Neural cell (in vitro differentiated cells): ENCODE results near the gene AOAH. TPM values are rescaled to one million over a fixed set of nuclear protein-coding genes. Genes with fewer than 3 reads are reported as not detected.

Experiments used
- H2AFZ ChIP-seq: fragments of 200-600, 300-800 bp; sonication (generic), shearing (Covaris generic); 2 replicates; pipeline ENCODE4 v1.6.0; 2014; ENCODE audit warnings: low read depth, mild to moderate bottlenecking, antibody characterized with exemption, low read length, moderate library complexity
- H3F3A ChIP-seq: fragments of 200-600 bp; shearing (Covaris generic); 2 replicates; pipeline ENCODE4 v1.6.1; 2016; ENCODE audit warnings: mild to moderate bottlenecking, moderate library complexity, mixed read lengths, antibody characterized with exemption, low read length; ENCODE audit not compliant: insufficient read depth, poor library complexity, severe bottlenecking
- H3K27ac ChIP-seq: fragments of 200-600, 300-800 bp; sonication (generic), shearing (Covaris generic); 2 replicates; pipeline ENCODE4 v1.5.1; 2014; ENCODE audit warnings: mild to moderate bottlenecking, low read length, moderate library complexity
- H3K27me3 ChIP-seq: fragments of 300-800, 200-600 bp; sonication (generic), shearing (Covaris generic); 2 replicates; pipeline ENCODE4 v1.6.0; 2014; ENCODE audit warnings: mild to moderate bottlenecking, low read depth, low read length, moderate library complexity; ENCODE audit not compliant: insufficient read depth
- H3K36me3 ChIP-seq: fragments of 300-800, 200-600 bp; sonication (generic), shearing (Covaris generic); 2 replicates; pipeline ENCODE4 v1.5.1; 2014; ENCODE audit warnings: mild to moderate bottlenecking, antibody characterized with exemption, low read length, moderate library complexity; ENCODE audit not compliant: insufficient read depth
- H3K4me2 ChIP-seq: fragments of 300-800, 200-600 bp; sonication (generic), shearing (Covaris generic); 2 replicates; pipeline ENCODE4 v1.6.0; 2014; ENCODE audit warnings: mild to moderate bottlenecking, low read length
- H3K4me3 ChIP-seq: fragments of 300-800, 200-600 bp; sonication (generic), shearing (Covaris generic); 2 replicates; pipeline ENCODE4 v1.5.1; 2014; ENCODE audit warnings: mild to moderate bottlenecking, low read length, moderate library complexity
- H3K79me2 ChIP-seq: fragments of 200-600 bp; shearing (Covaris generic); replicated peaks from 2 replicates; pipeline ENCODE4 v1.6.0; 2014; ENCODE audit warnings: mild to moderate bottlenecking, low read length, moderate library complexity; ENCODE audit not compliant: insufficient read depth
- H3K9ac ChIP-seq: fragments of 300-800, 200-600 bp; sonication (generic), shearing (Covaris generic); 2 replicates; pipeline ENCODE4 v1.6.1; 2016; ENCODE audit warnings: mild to moderate bottlenecking, low read length, mixed read lengths
- H3K9me2 ChIP-seq: fragments of 200-600 bp; shearing (Covaris generic); 2 replicates; pipeline ENCODE4 v1.6.1; 2016; ENCODE audit warnings: mild to moderate bottlenecking, low read length, mixed read lengths; ENCODE audit not compliant: insufficient read depth
- H3K9me3 ChIP-seq: fragments of 200-600, 300-800 bp; sonication (generic), shearing (Covaris generic); 2 replicates; pipeline ENCODE4 v1.6.1; 2016; ENCODE audit warnings: mild to moderate bottlenecking, mixed run types, low read length, moderate library complexity, mixed read lengths
- H4K20me1 ChIP-seq: fragments of 200-600 bp; shearing (Covaris generic); 2 replicates; pipeline ENCODE4 v1.6.1; 2016; ENCODE audit warnings: mild to moderate bottlenecking, mixed run types; ENCODE audit not compliant: insufficient read depth
- EP300 ChIP-seq: fragments of 450-650 bp; conservative IDR thresholded peaks from 2 replicates; pipeline ENCODE4 v1.6.1; 2014; ENCODE audit warnings: antibody characterized with exemption, mild to moderate bottlenecking, moderate library complexity; ENCODE audit not compliant: poor library complexity, severe bottlenecking
- EZH2 ChIP-seq: fragments of 200-600, 300-800 bp; shearing (Covaris generic), sonication (generic); IDR thresholded peaks from 2 replicates; pipeline ENCODE4 v1.6.1; 2014; ENCODE audit warnings: antibody characterized with exemption, low read length, borderline replicate concordance, mild to moderate bottlenecking; ENCODE audit not compliant: insufficient read depth, poor library complexity, severe bottlenecking
- MXI1 ChIP-seq: fragments of 450-650 bp; conservative IDR thresholded peaks from 2 replicates; pipeline ENCODE4 v1.6.1; 2014; ENCODE audit warnings: antibody characterized with exemption, mild to moderate bottlenecking; ENCODE audit not compliant: poor library complexity, severe bottlenecking
- POLR2AphosphoS5 ChIP-seq: IDR thresholded peaks from 2 replicates; pipeline ENCODE4 v1.6.1; 2012
- RAD21 ChIP-seq: fragments of 450-650 bp; conservative IDR thresholded peaks from 2 replicates; pipeline ENCODE4 v1.6.1; 2014; ENCODE audit warnings: antibody characterized with exemption, mild to moderate bottlenecking, moderate library complexity
- SMC3 ChIP-seq: fragments of 450-650 bp; conservative IDR thresholded peaks from 2 replicates; pipeline ENCODE4 v1.6.1; 2014; ENCODE audit warnings: antibody characterized with exemption, mild to moderate bottlenecking, moderate library complexity; ENCODE audit not compliant: poor library complexity
- TAF1 ChIP-seq: IDR thresholded peaks from 2 replicates; pipeline ENCODE4 v1.6.1; 2012; ENCODE audit warnings: low read depth
- polyA plus RNA-seq: library from polyadenylated mRNA; depleted of rRNA; stranded (reverse); fragments of >200 nt; gene quantifications from 2 replicates; pipeline ENCODE4 v1.2.3, GENCODE V29; 2014
- TF ChIP-seq, protein P1 (sequence below): IDR thresholded peaks from 2 replicates; pipeline ENCODE4 v1.6.1; 2012; ENCODE audit warnings: borderline replicate concordance
- TF ChIP-seq, protein P2 (sequence below): fragments of 450-650 bp; IDR thresholded peaks from 2 replicates; pipeline ENCODE4 v1.5.1; 2014; ENCODE audit warnings: antibody characterized with exemption, mild to moderate bottlenecking, moderate library complexity; ENCODE audit not compliant: poor library complexity, severe bottlenecking

AOAH gene
- polyA plus RNA-seq, 1 donor from 2014 or later, result 4.3 TPM

DNA sequence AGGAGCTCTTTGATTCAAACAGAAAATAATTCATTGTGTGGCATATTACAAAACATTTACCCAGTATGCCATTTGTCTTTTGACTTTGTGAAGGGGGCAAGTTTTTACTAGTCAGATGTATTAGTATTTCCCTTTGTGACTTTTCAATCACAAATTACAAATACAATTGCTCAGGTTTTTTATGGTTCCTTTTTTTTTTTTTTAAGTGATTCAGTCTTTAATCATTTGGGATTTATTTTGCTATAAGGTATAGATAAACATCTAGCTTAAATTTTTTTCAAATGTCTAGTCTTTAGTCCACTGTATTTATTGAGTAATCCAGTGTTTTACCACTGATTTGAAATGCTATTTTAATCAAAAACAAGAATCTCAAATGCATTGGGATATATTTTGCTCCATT, 75.9 kb downstream of the AOAH start:
- Histone ChIP-seq H3F3A (no peaks in the 10 kb centered on the region), H3K27me3 (no peaks in the 10 kb centered on the region), H3K9me3 (no peaks in the 10 kb centered on the region), H3K9ac (no peak overlapping the region), H2AFZ (no peak overlapping the region), H3K27ac (no peak overlapping the region), H4K20me1 (no peaks in the 10 kb centered on the region), H3K36me3 (no peaks in the 10 kb centered on the region), H3K9me2 (no peaks in the 10 kb centered on the region), H3K4me2 (no peak overlapping the region), H3K79me2 (no peaks in the 10 kb centered on the region), H3K4me3 (no peak overlapping the region)
- no peak for TF ChIP-seq EP300
- TF ChIP-seq SMC3, result no peak
- no peak for TF ChIP-seq POLR2AphosphoS5
- TF ChIP-seq, protein P1, sequence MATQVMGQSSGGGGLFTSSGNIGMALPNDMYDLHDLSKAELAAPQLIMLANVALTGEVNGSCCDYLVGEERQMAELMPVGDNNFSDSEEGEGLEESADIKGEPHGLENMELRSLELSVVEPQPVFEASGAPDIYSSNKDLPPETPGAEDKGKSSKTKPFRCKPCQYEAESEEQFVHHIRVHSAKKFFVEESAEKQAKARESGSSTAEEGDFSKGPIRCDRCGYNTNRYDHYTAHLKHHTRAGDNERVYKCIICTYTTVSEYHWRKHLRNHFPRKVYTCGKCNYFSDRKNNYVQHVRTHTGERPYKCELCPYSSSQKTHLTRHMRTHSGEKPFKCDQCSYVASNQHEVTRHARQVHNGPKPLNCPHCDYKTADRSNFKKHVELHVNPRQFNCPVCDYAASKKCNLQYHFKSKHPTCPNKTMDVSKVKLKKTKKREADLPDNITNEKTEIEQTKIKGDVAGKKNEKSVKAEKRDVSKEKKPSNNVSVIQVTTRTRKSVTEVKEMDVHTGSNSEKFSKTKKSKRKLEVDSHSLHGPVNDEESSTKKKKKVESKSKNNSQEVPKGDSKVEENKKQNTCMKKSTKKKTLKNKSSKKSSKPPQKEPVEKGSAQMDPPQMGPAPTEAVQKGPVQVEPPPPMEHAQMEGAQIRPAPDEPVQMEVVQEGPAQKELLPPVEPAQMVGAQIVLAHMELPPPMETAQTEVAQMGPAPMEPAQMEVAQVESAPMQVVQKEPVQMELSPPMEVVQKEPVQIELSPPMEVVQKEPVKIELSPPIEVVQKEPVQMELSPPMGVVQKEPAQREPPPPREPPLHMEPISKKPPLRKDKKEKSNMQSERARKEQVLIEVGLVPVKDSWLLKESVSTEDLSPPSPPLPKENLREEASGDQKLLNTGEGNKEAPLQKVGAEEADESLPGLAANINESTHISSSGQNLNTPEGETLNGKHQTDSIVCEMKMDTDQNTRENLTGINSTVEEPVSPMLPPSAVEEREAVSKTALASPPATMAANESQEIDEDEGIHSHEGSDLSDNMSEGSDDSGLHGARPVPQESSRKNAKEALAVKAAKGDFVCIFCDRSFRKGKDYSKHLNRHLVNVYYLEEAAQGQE, result no peak
- TF ChIP-seq, protein P2, sequence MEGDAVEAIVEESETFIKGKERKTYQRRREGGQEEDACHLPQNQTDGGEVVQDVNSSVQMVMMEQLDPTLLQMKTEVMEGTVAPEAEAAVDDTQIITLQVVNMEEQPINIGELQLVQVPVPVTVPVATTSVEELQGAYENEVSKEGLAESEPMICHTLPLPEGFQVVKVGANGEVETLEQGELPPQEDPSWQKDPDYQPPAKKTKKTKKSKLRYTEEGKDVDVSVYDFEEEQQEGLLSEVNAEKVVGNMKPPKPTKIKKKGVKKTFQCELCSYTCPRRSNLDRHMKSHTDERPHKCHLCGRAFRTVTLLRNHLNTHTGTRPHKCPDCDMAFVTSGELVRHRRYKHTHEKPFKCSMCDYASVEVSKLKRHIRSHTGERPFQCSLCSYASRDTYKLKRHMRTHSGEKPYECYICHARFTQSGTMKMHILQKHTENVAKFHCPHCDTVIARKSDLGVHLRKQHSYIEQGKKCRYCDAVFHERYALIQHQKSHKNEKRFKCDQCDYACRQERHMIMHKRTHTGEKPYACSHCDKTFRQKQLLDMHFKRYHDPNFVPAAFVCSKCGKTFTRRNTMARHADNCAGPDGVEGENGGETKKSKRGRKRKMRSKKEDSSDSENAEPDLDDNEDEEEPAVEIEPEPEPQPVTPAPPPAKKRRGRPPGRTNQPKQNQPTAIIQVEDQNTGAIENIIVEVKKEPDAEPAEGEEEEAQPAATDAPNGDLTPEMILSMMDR, result no peak
- TF ChIP-seq MXI1, result no peak
- no peak for TF ChIP-seq TAF1
- no peak for TF ChIP-seq RAD21

DNA sequence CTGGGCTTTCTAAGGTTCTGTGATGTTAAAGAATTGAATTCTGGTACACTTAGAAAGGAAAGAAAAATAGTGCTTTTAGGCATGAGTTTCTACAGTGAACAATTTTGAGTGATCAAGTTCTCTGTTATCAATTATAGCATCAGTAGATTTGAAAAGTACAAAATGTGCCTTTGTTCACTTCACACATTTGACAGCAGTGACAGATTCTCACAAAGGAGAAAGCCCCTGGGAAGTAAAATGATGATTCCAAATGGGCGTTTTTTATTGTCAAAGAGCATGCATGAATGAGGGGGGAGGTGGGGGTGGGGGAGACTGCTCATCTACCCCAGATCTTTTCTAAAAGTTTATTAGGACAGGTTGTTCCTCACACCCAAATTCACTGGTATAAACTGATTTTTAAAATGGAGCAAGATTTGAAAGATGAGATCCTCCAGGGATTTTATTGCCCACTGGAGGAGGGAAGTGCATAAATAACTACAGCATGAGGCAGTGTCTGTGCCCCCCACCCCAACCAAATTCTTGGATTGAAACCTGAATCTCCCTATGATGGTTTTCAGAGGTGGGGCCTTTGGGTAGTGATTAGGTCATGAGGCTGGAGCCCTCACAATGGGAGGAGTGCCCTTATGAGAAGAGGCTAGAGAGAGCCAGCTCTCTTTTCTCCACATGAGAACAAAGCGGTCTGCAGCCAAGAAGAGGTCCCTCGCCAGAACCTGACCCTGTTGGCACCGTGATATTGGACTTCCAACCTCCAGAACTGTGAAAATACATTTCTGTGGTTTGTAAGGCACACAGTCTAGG, 79.5 kb downstream of the AOAH start:
- Histone ChIP-seq H3K4me2 (peak overlapping the region; percentile 40), H3K9me3 (no peaks in the 10 kb centered on the region), H3K27me3 (no peaks in the 10 kb centered on the region), H3K79me2 (no peaks in the 10 kb centered on the region), H3K27ac (peak overlapping the region; percentile 74), H3K36me3 (no peaks in the 10 kb centered on the region), H3K9ac (peak overlapping the region; percentile 28), H4K20me1 (no peaks in the 10 kb centered on the region), H3F3A (no peaks in the 10 kb centered on the region), H3K9me2 (no peaks in the 10 kb centered on the region), H2AFZ (no peak overlapping the region), H3K4me3 (peak overlapping the region; percentile 12)
- TF ChIP-seq POLR2AphosphoS5 (peak; percentile 84), SMC3 (no peak), TAF1 (no peak), EZH2 (no peak), RAD21 (no peak), MXI1 (peak; percentile 13), EP300 (peak; percentile 97)
- TF ChIP-seq, protein P2, result no peak
- TF ChIP-seq, protein P1, result peak; percentile 41
